ENCODE data around the gene CAPZB.

The CAPZB gene

DNA sequence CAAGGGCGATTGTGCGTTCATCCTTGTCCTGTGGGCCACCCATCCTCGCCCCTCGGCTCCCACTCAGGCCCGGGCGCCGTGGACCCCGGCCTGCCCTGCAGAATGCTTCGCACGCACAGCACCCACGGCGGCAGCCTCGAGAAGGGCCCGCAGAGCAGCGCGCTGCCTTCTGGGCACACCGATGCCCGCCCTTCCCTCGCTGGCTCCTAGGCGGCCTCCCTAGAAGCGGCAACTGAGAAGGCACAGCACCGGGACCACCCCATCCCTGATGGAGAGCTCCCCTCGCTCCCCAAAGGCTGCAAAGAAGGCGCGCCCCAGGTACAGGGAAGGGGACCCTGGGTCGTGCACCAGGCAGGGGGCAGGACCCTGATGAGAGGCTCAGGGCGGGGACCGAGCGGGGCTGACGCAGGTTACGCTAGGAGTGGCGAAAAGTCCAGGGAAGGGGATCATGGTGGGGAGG, 971 bp downstream of the CAPZB start:
- no peaks in the 10 kb centered on the region for H3K27me3 Mint-ChIP-seq
- H3K36me3 Mint-ChIP-seq = peaks cover 16% of the 10 kb centered on the region
- peak overlapping the region; percentile 94 for H3K27ac Mint-ChIP-seq
- H3K4me1 Mint-ChIP-seq = peaks cover 78% of the 10 kb centered on the region
- H3K9me3 Mint-ChIP-seq = no peaks in the 10 kb centered on the region
- peak overlapping the region; percentile 88 for H3K4me3 Mint-ChIP-seq
- ATAC-seq = no peak

DNA sequence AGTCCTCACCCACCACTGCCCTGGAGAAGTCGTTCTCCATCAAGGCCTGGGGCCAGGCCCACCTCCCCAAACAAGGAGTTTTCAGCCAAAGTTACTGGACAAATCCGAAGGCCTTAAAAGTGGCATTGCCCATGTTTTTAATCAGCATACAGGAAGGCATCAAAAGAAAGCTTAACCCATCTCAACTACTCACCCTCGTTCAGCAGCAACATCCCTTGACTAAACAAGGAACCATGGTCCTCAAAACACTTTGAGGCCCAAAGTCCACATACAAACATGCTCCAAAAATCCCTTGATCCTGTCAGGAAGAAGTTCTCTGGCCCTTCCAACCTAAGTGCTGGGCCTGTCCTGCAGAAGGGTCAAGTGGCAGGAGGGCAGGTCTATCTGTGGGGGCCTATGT, 1.6 kb downstream of the CAPZB start:
- Mint-ChIP-seq H3K4me1 (peaks cover 83% of the 10 kb centered on the region), H3K27me3 (no peaks in the 10 kb centered on the region), H3K9me3 (no peaks in the 10 kb centered on the region), H3K27ac (peak overlapping the region; percentile 94), H3K36me3 (peaks cover 14% of the 10 kb centered on the region), H3K4me3 (peak overlapping the region; percentile 88)
- no peak for ATAC-seq

DNA sequence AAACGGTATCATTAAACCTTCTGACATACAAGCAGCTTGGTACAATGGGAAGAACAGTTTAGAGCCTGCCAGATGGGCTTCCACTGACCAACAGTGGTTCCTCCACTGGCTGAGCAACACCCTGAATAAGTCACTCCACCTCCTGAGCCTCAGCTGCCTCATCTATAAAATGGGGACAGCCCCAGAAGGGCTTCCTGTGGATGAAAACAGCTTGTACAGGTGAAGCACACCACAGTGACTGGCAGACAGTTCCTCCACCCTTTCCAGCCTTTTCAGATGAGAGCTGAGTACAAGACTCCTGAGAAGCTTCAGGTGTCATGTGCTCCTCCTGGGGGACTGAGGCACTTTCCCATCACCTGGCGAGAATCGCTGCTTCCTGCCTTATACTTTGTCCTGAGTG, 2.1 kb downstream of the CAPZB start:
- Mint-ChIP-seq H3K9me3 (no peaks in the 10 kb centered on the region), H3K27me3 (no peaks in the 10 kb centered on the region), H3K36me3 (peaks cover 12% of the 10 kb centered on the region), H3K4me3 (peak overlapping the region; percentile 88), H3K4me1 (peaks cover 84% of the 10 kb centered on the region), H3K27ac (peak overlapping the region; percentile 94)
- no peak for ATAC-seq

DNA sequence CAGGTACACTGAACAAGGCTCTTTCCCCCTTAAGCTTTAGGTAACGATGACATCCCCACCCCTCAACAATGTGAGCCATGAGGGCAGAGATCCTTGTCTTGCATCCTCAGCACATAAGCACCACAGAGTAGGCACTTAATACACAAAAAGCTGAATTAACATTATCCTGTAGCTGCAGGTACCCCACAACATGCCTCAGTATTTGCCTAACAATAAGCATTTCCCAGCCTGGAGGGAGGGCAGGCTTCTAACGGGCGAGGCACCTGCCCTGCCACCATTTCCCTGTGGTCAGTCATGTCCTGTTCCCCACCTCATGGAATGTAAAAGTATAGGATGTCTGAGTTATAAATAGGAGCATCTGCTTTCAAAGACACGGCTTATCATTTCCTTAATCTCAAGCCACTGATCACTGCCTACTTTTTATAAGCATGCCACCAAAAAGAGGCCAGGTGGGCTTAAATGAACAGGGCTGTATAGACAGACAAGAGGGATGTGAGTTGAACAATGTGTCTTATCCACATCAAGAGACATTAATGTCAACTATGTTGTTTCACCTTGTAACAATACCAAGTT, 3.4 kb downstream of the CAPZB start:
- no peak for ATAC-seq
- Mint-ChIP-seq H3K27ac (no peak overlapping the region), H3K36me3 (peaks cover 12% of the 10 kb centered on the region), H3K4me3 (no peak overlapping the region), H3K9me3 (no peaks in the 10 kb centered on the region), H3K27me3 (no peaks in the 10 kb centered on the region), H3K4me1 (peaks cover 86% of the 10 kb centered on the region)

DNA sequence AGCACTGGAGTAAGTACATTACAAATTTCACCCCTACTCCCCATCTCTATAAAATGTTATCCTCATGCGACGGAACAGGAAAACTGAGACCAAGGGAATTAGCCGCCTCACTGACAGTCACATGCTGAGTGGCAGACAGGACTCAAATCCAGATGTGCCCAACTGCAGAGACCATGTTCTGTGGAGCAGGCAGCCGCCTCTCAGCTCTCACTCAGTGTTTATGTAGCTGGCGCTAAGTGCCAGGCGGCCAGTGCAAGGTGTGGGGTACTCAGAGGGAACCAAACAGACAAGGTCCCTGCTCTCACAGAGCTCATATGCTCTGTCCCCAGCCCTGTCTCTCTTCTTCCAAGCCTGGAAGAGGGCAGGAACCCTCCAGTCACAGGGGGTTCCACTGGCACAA, 5.1 kb downstream of the CAPZB start:
- Mint-ChIP-seq H3K4me3 (no peak overlapping the region), H3K27me3 (no peaks in the 10 kb centered on the region)

DNA sequence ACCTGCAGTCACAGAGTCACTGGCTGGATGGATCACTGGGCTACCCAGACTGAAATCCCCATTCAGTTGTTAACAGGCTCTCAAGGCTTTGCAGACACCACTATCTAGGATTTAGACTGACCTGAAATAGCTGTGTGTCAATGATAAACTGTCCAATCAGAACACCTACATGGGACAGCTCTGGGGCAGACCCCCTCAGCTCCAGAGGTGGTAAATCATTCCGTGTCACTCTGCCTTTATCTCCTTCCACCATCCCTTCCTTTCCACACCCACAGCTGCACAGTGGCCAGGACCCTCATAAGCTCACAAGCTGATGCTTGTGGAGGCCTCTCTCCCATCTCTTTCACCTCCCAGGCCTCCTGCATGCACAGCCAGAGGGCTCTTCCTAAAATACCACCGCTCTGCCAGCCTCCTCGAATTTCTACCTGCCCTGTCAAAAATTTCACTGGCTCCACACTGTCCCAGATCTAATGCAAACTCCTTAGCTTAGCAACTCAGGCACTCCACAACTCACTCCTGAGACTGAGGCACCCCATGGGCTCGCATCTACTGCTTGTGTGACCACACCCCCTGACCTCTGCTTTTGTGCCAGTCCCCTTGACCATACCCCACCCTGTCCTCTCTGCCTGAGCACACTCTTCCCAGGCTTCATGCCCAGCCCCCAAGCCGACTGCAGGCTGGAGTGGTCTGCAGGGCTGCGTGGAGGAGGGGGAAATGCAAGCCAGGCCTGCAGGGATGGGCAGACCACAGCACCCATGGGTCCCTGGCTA, 5.8 kb downstream of the CAPZB start:
- Mint-ChIP-seq H3K36me3 (peaks cover 12% of the 10 kb centered on the region), H3K27ac (peak overlapping the region; percentile 63), H3K4me3 (no peak overlapping the region), H3K27me3 (no peaks in the 10 kb centered on the region), H3K9me3 (no peaks in the 10 kb centered on the region), H3K4me1 (peaks cover 99% of the 10 kb centered on the region)
- ATAC-seq = no peak

More for the DNA sequence above, 5.1 kb downstream of the CAPZB start:
- H3K4me1 Mint-ChIP-seq = peaks cover 92% of the 10 kb centered on the region
- H3K9me3 Mint-ChIP-seq = no peaks in the 10 kb centered on the region
- no peak for ATAC-seq
- peaks cover 12% of the 10 kb centered on the region for H3K36me3 Mint-ChIP-seq
- peak overlapping the region; percentile 63 for H3K27ac Mint-ChIP-seq

DNA sequence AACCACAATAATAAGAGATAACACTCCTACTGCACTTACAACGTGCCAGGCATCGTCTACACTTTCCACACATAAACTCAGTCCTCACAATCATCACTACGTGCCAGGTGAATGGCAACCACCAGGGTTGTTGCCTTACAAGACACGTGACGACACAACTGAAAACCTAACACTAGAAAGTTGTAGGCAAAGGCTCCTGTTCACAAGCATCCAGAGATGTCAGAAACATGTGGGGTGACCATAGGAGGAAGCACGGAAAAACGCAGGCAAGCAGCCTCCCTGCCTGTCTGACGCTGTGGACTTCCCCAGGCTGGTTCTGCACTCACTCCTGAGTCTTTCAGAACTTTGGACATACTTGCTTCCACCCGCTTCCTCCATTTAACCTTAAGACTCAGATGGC, 7.0 kb downstream of the CAPZB start:
- Mint-ChIP-seq H3K27me3 (no peaks in the 10 kb centered on the region), H3K4me3 (peak overlapping the region; percentile 56), H3K4me1 (peaks cover 95% of the 10 kb centered on the region), H3K36me3 (peaks cover 6% of the 10 kb centered on the region), H3K9me3 (no peaks in the 10 kb centered on the region), H3K27ac (peak overlapping the region; percentile 92)
- ATAC-seq = no peak

DNA sequence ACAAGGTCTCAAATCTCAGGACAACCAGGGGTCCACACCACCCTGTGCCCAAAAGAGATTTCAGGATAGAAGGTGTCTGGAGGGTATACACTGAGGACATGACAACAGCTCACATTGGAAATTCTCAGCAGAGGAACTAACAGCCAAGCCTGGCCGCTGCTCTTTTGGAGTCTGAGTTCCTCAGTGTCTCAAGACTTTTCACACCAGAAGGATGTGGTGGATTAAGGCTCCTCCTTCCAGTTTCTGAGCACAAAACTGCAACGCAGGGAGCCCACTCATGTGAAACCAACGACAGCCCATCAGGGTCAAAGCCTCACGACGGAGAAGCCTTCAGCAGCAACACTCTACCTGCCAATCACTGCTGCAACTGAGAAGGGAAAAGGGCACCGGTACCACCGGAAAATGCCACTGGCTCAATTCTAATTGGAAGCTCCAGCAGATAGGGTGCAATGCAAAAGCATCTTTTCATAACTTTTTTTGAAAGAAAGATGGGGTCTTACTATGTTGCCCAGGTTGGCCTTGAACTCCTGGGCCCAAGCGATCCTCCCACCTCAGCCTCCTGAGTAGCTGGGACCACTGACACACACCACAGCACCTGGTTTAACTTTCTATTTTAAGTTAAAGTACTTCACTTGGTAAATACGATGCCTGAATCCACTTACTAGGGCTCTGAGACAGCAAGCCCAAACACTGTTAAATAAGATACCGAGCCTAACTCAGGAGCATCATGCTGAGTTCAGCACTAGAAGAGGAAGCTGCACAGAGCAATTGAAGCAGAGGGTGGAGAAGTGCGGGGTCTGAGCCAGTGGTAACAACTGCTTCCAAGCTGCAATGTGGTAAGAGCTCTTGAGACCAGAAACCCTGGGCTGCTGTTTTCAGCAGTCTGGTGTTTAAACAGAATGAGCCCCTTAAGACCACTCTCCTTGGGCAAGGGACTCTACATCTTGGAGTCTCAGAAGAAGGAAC, 7.8 kb downstream of the CAPZB start:
- peak overlapping the region; percentile 92 for H3K27ac Mint-ChIP-seq
- H3K27me3 Mint-ChIP-seq = no peaks in the 10 kb centered on the region
- peak overlapping the region; percentile 56 for H3K4me3 Mint-ChIP-seq
- H3K9me3 Mint-ChIP-seq = no peaks in the 10 kb centered on the region
- peaks cover 6% of the 10 kb centered on the region for H3K36me3 Mint-ChIP-seq
- peaks cover 87% of the 10 kb centered on the region for H3K4me1 Mint-ChIP-seq
- peak; percentile 92 for ATAC-seq

DNA sequence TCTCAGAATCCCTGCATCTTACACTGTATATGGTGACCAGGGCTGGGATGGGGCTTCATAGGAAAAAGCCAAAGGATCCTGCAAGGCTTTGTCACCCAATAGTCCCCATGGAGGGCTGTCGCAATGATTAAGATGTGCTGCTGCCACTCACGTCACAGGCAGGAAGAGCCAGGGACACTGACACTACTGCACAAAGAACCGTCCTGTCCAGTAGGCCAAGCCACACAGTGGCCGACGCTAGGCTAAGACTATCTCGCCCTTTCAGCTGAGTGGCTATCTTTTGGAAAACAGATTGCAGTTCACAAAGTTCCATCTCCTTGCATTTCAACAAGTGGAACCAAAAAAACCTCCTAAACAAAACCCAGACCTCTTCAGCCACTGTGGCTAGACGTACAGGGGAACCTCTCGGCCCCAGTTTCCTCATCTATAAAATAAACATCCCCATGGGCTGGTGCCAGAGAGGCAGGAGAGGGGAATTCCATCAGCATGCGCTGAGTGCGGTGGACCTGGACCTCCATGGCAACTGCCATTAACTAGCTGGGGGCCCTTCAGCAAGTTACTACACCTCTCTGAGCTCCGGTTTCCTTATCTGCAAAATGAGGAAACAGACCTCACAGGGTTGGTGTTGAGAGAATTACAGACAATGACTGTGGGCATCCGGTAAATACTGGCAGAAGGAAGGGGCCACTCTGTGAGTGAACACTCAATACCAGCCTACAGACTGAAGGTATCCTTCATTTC, 8.7 kb downstream of the CAPZB start:
- peak; percentile 92 for ATAC-seq
- Mint-ChIP-seq H3K36me3 (peaks cover 13% of the 10 kb centered on the region), H3K27ac (peak overlapping the region; percentile 92), H3K4me3 (peak overlapping the region; percentile 56), H3K27me3 (no peaks in the 10 kb centered on the region), H3K4me1 (peaks cover 87% of the 10 kb centered on the region), H3K9me3 (no peaks in the 10 kb centered on the region)

DNA sequence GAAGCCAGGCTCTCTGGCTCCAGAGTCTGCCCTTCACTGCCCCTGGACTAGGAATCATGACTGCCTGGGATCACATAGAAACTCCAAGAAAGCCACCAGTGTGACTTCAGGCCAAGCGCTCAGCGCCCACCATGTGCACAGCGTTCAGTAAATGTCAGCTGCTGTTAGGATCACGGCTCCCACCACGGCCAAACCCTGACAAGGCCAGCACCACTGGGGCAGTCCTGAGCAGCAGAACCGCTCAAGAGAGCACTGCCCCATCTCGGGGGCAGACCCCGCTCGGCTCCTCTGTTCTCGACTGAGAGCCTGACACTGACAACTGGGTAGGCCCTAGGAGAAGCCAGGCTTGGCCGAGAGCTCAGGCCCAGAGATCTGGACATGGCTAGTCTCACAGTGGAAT, 10.0 kb downstream of the CAPZB start:
- H3K36me3 Mint-ChIP-seq = peaks cover 13% of the 10 kb centered on the region
- H3K4me3 Mint-ChIP-seq = no peak overlapping the region
- peaks cover 87% of the 10 kb centered on the region for H3K4me1 Mint-ChIP-seq
- no peaks in the 10 kb centered on the region for H3K9me3 Mint-ChIP-seq
- ATAC-seq = no peak
- no peaks in the 10 kb centered on the region for H3K27me3 Mint-ChIP-seq
- H3K27ac Mint-ChIP-seq = peak overlapping the region; percentile 49

DNA sequence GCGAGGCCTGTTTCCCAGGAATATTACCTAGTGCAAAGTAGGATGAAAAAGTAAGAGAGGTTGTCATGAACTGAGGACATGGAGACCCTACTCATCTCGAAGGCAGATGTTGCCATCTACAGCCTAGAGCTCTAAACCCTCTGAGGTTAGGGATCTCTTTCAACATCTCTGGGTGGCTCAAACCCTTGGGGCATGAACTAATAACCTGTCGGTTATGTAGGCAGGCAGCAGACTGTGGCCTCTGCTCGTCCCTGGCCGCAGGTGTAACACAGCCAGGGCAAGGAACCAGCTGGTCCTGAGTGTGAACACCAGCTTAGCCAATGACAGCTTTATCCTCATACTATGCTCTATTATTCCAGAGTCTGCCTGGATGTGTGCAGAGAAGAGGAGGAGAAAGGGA, 13.2 kb downstream of the CAPZB start:
- Mint-ChIP-seq H3K27me3 (no peaks in the 10 kb centered on the region), H3K4me1 (peaks cover 87% of the 10 kb centered on the region), H3K9me3 (no peaks in the 10 kb centered on the region), H3K27ac (peak overlapping the region; percentile 56), H3K36me3 (peaks cover 6% of the 10 kb centered on the region), H3K4me3 (no peak overlapping the region)
- no peak for ATAC-seq

DNA sequence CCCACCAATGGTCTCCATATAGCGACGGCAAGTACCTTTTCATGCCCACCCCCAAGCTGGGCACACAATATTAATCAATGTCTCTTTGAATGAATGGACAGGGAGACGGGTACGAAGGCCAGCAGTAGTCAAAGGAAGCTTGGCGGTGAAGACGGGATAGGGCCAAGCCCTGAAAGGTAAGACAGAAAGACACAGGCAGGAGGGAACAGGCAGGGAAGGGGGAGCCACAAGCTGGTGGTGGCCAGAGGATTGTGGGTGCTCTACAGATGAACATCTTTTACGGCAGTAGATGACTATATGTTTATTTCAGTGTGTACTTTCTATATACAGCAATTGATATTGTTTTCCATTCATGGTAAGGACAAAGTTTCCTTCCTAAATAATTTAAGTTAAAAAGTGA, 16.3 kb downstream of the CAPZB start:
- H3K4me1 Mint-ChIP-seq = peaks cover 85% of the 10 kb centered on the region
- no peaks in the 10 kb centered on the region for H3K27me3 Mint-ChIP-seq
- H3K4me3 Mint-ChIP-seq = peak overlapping the region; percentile 70
- H3K36me3 Mint-ChIP-seq = peaks cover 16% of the 10 kb centered on the region
- peak overlapping the region; percentile 86 for H3K27ac Mint-ChIP-seq
- ATAC-seq = peak; percentile 54
- H3K9me3 Mint-ChIP-seq = no peaks in the 10 kb centered on the region

DNA sequence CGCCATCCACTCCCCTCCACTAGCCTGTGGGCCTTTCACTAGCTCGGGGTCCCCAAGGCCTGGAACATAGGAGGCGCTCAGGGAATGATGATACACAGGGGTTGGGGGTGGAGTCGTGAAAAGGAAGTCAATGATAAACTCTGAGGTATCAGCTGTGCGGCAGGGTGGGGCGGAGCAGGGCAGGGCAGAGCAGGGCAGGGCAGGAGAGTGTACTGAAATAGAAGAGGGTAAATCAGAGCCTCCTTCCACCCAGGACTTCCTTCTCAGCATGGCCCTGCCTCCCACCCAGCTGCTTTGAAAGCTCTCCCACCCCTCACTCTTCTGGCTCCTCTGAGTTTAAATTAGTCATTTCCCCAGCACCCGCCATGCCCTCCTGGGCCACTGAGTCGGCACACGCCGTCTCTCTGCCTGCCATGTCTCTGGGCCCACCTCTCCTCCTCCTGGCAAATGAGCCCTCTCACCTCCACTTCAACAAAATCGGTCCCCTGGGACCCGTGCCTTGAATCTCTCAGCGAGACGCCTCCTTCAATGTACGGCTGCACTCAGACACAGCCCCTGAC, 16.9 kb downstream of the CAPZB start:
- peaks cover 16% of the 10 kb centered on the region for H3K36me3 Mint-ChIP-seq
- H3K9me3 Mint-ChIP-seq = no peaks in the 10 kb centered on the region
- H3K4me3 Mint-ChIP-seq = peak overlapping the region; percentile 70
- H3K27me3 Mint-ChIP-seq = no peaks in the 10 kb centered on the region
- H3K27ac Mint-ChIP-seq = peak overlapping the region; percentile 86
- peaks cover 88% of the 10 kb centered on the region for H3K4me1 Mint-ChIP-seq
- ATAC-seq = peak; percentile 91
